Suppressor macrophage (primary cell): ENCODE measurements around the gene FREM1.

Experiments
- DNase-seq, 4 experiments: peaks; one replicate each; pipeline ENCODE4 v3.0.0-alpha.2; 2020 to 2022

FREM1 gene

DNA sequence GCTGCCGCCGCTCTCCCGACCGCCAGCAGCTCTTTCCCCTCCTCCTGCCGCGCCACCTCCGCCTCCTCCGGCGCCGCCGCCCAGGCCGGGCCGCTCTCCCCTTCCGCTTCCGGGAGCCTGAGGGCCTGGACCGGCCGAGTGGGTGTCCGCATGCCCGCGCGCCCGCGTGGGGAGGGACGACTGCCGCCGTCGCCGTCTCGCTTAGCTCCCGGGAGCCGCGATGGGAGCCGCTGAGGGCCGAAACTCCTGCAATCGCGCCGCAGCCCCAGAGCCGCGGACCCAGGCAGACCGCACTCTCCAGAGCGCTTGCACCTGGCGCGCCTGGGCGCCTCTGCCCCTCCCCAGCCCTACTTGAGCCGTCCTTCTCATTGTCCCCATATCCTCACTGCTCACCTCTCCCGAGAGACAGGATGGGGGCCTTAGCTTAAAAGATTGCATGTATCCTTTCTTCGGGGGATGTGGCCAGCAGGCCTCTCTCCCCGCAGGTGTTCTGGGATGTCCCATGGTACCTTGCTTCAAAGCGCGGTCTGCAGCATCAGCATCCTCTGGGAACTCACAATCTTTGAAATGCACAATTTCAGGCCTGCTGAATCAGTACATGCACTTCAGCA is 216.9 kb downstream of the FREM1 start, which contains the start of gene ZDHHC21:
TSS of gene ZDHHC21 (minus strand) at position 182 of the 611 bp plus-strand sequence. CDS start 19,092 bp downstream, outside the sequence.
- DNase-seq, result peak; percentile 82 to 94 (median 88)

DNA sequence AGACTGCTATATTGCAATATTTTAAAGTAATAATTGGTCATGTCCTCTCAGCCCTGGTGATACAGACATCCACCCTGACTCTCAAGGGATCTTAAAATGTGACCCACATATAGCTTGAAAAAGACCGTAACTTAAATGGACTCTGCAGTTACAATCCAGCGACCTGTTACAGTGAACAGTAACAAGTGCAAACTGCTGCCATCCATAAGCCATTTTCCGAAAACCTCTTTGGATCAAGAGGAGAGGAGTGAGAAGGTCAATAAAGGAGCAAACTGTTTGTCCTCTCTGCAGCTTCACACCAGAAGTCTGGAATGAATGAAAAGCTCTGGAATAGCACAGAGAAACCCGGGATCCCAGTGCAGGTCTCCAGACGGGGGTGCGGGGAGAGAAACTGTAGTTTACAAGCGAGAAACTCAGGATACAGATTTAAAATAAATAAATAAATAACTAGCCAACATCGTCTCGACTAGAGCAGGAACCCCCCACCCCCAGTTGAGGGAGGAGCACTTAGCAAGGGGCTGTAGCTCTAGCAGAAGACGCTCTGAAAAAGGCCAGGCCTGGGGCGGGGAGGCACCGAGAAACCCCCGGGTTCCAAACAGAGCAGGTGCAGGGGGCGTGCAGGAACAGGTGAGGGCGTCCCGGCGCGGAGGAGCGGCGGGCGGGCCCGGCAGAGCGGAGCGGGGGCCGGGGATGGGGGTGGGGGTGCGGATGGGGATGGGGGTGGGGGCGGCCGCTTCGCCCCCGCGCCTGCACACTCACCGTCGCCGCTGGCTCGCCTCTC is 217.6 kb downstream of the FREM1 start:
- peak in 3 of 4 experiments; percentile 18 to 43 (median 23) for DNase-seq

DNA sequence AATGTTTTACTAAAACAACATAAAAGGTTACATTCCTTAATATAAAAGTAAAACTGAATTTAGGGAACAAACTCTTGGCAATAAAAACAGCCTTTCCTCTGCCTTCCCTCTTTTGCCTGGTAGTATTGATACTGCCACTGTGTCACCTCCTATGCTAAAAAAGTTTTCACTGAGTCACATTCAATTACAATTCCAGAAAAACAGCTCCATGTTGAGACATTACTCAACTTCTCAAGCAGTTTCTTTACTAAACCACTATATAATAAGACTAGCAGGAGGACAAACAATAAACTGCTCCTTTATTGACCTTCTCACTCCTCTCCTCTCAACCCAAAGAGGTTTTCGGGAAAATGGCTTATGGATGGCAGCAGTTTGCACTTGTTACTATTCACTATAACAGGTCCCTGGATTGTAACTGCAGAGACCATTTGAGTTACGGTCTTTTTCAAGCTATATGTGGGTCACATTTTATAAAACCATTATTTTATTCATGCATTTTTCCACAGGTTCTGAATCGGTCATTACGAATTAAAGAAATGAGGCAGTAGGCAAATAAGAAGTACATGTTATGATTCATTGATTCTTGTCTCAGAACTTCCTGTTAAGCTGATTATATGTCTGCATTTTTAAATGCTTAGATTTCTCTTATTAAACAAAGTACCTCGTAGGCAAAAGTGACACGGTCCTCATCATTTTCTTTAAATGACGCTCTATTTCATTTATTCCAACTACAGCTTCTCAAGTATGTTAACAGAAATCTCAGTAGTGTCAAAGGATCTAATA is 219.1 kb downstream of the FREM1 start:
- DNase-seq, result peak in 3 of 4 experiments; percentile 4 to 18 (median 11)

DNA sequence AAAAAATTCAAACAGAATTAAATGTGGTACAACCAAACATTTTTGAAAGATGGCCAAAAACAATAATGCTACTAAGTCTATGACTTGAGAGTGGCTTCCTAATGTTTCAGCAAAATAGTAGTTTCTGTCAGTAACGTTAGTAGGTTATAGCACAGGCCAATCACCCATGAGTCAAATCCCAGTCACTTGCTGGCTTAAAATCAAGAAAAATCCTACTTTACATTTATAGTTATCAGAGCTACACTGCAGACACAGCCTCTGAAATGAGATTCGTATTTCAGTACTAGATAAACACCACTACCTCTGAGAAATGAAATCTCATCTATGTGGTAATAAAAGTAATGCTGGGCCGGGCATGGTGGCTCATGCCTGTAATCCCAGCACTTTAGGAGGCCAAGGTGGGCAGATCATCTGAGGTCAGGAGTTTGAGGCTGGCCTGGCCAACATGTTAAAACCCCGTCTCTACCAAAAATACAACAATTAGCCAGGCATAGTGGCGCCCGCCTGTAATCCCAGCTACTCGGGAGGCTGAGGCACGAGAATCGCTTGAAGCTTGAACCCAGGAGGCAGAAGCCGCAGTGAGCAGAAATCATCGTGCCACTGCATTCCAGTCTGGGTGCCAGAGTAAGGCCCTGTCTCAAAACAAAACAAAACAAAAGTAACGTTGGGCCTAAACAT is 223.0 kb downstream of the FREM1 start:
- no peak for DNase-seq

DNA sequence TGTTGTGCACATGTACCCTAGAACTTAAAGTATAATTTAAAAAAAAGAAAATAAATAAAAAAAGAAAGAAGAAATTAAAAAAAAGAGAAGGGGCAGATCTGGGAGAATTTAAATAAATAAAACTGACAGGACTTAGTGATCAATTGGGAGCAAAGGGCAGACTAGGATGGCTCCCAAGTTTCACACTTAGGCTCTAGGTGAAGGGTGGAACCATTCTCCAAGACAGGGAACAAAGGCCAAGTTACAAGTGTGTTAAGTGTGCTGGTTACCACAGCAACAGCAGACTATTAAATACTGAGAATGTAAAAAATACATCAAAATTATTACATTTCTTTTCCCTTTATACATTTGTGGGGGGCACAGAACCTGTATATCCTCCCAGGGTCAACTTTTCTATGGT is 224.1 kb downstream of the FREM1 start:
- no peak for DNase-seq
